Prostate gland (tissue), 2 donors: ENCODE measurements around the gene GIMAP7. TPM values are rescaled to one million over a fixed set of nuclear protein-coding genes. Genes with fewer than 3 reads are reported as not detected.

Source experiments
- DNase-seq: peaks from one replicate; pipeline ENCODE4 v3.0.0-alpha.2; 2019; ENCODE audit warnings: low spot score
- H3K27ac ChIP-seq, 2 donors: fragments of 200-600 bp; sonication (generic); 2 replicates each; pipeline ENCODE4 v1.5.1; 2017 to 2019
- H3K27me3 ChIP-seq: fragments of 200-600 bp; sonication (generic); replicated peaks from 2 replicates; pipeline ENCODE4 v1.5.1; 2019; ENCODE audit not compliant: insufficient read depth
- H3K36me3 ChIP-seq, 2 donors: fragments of 200-600 bp; sonication (generic); 1 replicate in 1 of 2; 2 replicates in 1 of 2; pipeline versions ENCODE4 v1.5.1 to v1.8.1; 2017 to 2019
- H3K4me1 ChIP-seq: fragments of 200-600 bp; sonication (generic); replicated peaks from 2 replicates; pipeline ENCODE4 v1.5.1; 2019
- H3K4me3 ChIP-seq, 2 donors: fragments of 200-600 bp; sonication (generic); 2 replicates each; pipeline ENCODE4 v1.5.1; 2017 to 2019
- H3K9me3 ChIP-seq: fragments of 200-600 bp; sonication (generic); 2 replicates; pipeline ENCODE4 v1.5.1; 2017
- POLR2A ChIP-seq: fragments of 450-650 bp; IDR thresholded peaks from one replicate; pipeline ENCODE4 v1.6.1; 2016; ENCODE audit warnings: antibody characterized with exemption, mild to moderate bottlenecking
- POLR2AphosphoS5 ChIP-seq: sonication (generic); formaldehyde crosslinking; IDR thresholded peaks from one replicate; pipeline ENCODE4 v1.6.1; 2017; ENCODE audit warnings: antibody characterized with exemption
- WGBS: methylation state at CpG from one replicate; pipeline ENCODE4 v1.1.5; 2018; 5-methylcytosine and 5-hydroxymethylcytosine counted together
- intact Hi-C: fragments of 100-400 bp; cut with DNase I; formaldehyde crosslinking; loops from one replicate; pipeline ENCODE4 v1.14.2; 2022
- total RNA-seq, 2 donors: library from RNA; depleted of rRNA; stranded (reverse); fragments of >200 nt; gene quantifications; one replicate each; pipeline ENCODE4 v1.1.0, GENCODE V29; 2016
- TF ChIP-seq, protein P1 (sequence below), 4 experiments: fragments of 200-600 bp in 2 of 4; fragments of 450-650 bp in 2 of 4; sonication (generic) in 2 of 4; IDR thresholded peaks; 1 replicate in 3 of 4; 2 replicates in 1 of 4; pipeline ENCODE4 v1.5.1; 2016 to 2019; ENCODE audit warnings: antibody characterized with exemption in 4 of 4, mild to moderate bottlenecking in 2 of 4, moderate library complexity in 2 of 4

GIMAP7 gene
- total RNA-seq, 2 donors from 2014 or later, result 6.9 to 9.0 TPM

GRCh38 chr7:150471886-150472285, 42.8 kb upstream of the GIMAP7 start:
- no peak for DNase-seq
- H3K9me3 ChIP-seq, result no peaks in the 10 kb centered on the region
- H3K27ac ChIP-seq, result no peak overlapping the region
- no peaks in the 10 kb centered on the region for H3K27me3 ChIP-seq
- H3K4me1 ChIP-seq, result no peaks in the 10 kb centered on the region
- no peak for TF ChIP-seq POLR2A
- TF ChIP-seq POLR2AphosphoS5, result no peak
- TF ChIP-seq, protein P1, sequence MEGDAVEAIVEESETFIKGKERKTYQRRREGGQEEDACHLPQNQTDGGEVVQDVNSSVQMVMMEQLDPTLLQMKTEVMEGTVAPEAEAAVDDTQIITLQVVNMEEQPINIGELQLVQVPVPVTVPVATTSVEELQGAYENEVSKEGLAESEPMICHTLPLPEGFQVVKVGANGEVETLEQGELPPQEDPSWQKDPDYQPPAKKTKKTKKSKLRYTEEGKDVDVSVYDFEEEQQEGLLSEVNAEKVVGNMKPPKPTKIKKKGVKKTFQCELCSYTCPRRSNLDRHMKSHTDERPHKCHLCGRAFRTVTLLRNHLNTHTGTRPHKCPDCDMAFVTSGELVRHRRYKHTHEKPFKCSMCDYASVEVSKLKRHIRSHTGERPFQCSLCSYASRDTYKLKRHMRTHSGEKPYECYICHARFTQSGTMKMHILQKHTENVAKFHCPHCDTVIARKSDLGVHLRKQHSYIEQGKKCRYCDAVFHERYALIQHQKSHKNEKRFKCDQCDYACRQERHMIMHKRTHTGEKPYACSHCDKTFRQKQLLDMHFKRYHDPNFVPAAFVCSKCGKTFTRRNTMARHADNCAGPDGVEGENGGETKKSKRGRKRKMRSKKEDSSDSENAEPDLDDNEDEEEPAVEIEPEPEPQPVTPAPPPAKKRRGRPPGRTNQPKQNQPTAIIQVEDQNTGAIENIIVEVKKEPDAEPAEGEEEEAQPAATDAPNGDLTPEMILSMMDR (IDR thresholded peaks at IDR 0.05), result no peak
- H3K4me3 ChIP-seq, result no peak overlapping the region
- intact Hi-C loops, result no loop called here
- WGBS, result 52% methylated on average over 5 of the region's 5 CpGs
- no peaks in the 10 kb centered on the region for H3K36me3 ChIP-seq

DNA sequence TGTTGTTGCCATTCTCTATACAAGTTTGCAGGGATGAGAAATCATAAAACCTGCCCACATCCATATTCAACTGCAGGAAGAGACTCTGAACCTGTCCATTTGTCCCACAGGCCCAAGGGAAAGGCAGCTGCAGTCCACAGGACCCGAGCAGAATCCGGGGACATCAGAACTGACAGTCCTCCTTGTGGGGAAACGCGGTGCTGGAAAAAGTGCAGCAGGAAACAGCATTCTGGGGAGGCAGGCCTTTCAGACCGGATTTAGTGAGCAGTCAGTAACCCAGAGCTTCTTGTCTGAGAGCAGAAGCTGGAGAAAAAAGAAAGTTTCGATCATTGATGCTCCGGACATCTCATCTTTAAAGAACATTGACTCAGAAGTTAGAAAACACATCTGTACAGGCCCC, 40.8 kb upstream of the GIMAP7 start:
- TF ChIP-seq, protein P1 (IDR thresholded peaks at IDR 0.05), result no peak
- TF ChIP-seq POLR2A (no peak), POLR2AphosphoS5 (no peak)
- no peak overlapping the region for H3K4me3 ChIP-seq
- H3K36me3 ChIP-seq, result no peaks in the 10 kb centered on the region
- H3K4me1 ChIP-seq, result no peaks in the 10 kb centered on the region
- DNase-seq, result no peak
- 88% methylated on average over 7 of the region's 7 CpGs for WGBS
- no peak overlapping the region for H3K27ac ChIP-seq
- no peaks in the 10 kb centered on the region for H3K9me3 ChIP-seq
- no peaks in the 10 kb centered on the region for H3K27me3 ChIP-seq
- intact Hi-C loops, result no loop called here

DNA sequence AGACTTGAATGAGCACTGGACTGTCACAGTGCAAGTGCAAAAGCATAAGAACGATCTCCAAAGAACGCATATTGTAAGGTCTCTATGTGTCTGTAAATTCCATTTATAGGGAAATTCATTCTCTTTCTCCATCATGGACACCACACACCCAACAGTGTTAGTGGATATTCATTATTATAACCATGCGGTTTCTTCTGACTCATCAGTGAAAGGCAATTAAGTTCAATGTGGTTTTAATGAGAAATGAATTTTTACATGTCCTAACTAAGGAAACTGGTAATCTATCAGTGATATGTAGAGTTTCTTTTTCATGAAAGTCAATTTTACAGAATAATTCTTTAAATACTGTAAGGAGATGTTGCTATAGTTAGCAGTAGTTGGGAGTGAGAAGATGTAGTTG, 38.4 kb upstream of the GIMAP7 start:
- no peaks in the 10 kb centered on the region for H3K4me1 ChIP-seq
- 94% methylated on average over 3 of the region's 3 CpGs for WGBS
- intact Hi-C loops, result no loop called here
- no peaks in the 10 kb centered on the region for H3K27me3 ChIP-seq
- no peak for DNase-seq
- H3K9me3 ChIP-seq, result no peaks in the 10 kb centered on the region
- TF ChIP-seq POLR2AphosphoS5, result no peak
- no peak for TF ChIP-seq POLR2A
- TF ChIP-seq, protein P1 (IDR thresholded peaks at IDR 0.05), result no peak
- no peak overlapping the region for H3K27ac ChIP-seq
- no peak overlapping the region for H3K4me3 ChIP-seq
- H3K36me3 ChIP-seq, result no peaks in the 10 kb centered on the region

DNA sequence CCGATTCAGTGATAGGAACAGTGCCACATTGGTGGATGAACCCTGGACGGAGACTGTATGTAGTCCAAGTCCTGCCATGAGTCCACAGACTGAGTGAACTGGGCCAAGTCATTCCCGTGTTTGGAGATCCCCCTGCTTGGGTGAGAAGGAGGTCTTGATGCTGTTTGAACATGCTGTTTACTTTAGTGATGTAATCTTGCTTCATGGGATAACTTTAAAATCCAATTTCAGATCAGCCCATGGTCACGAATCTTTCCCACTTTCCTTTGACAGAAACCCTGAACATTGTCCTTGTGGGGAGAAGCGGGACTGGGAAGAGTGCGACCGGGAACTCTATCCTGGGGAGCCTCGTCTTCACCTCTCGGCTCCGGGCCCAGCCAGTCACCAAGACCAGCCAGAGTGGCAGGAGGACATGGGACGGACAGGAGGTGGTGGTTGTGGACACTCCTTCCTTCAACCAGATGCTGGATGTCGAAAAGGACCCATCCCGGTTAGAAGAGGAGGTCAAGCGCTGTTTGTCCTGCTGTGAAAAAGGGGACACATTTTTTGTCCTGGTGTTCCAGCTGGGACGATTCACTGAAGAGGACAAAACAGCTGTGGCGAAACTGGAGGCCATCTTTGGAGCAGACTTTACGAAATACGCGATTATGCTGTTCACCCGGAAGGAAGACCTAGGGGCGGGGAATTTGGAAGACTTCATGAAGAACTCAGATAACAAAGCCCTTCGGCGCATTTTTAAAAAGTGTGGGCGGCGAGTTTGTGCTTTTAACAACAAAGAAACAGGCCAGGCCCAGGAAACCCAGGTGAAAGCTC, 37.6 kb upstream of the GIMAP7 start:
- intact Hi-C loops, result no loop called here
- Histone ChIP-seq H3K9me3 (no peaks in the 10 kb centered on the region), H3K36me3 (no peaks in the 10 kb centered on the region), H3K27ac (no peak overlapping the region), H3K4me1 (no peaks in the 10 kb centered on the region), H3K4me3 (no peak overlapping the region), H3K27me3 (no peaks in the 10 kb centered on the region)
- WGBS, result 84% methylated on average over 25 of the region's 25 CpGs
- DNase-seq, result no peak
- no peak for TF ChIP-seq POLR2AphosphoS5
- TF ChIP-seq, protein P1 (IDR thresholded peaks at IDR 0.05), result no peak

- H3K9me3 ChIP-seq, result no peaks in the 10 kb centered on the region
- H3K27ac ChIP-seq, result no peak overlapping the region
- intact Hi-C loops, result no loop called here
- H3K27me3 ChIP-seq, result no peaks in the 10 kb centered on the region
- H3K4me3 ChIP-seq, result no peak overlapping the region
- no peak for DNase-seq
- no peaks in the 10 kb centered on the region for H3K4me1 ChIP-seq
- H3K36me3 ChIP-seq, result no peaks in the 10 kb centered on the region
- no peak for TF ChIP-seq POLR2AphosphoS5
- TF ChIP-seq POLR2A, result no peak
- TF ChIP-seq, protein P1 (IDR thresholded peaks at IDR 0.05), result no peak
- WGBS, result 41% methylated on average over 3 of the region's 3 CpGs
These were observed 35.5 kb upstream of the GIMAP7 start for GRCh38 chr7:150479023-150479716.
